ENCODE results near the gene PPP1R2B. TPM values are rescaled to one million over a fixed set of nuclear protein-coding genes. Genes with fewer than 3 reads are reported as not detected.
A peak's percentile ranks its signal among the peaks of the same experiment; 100 is the strongest.

Gene PPP1R2B
- 0.09 TPM in 1 of 2 replicates, not detected in the other for total RNA-seq (ENCODE audit: low replicate concordance)

DNA sequence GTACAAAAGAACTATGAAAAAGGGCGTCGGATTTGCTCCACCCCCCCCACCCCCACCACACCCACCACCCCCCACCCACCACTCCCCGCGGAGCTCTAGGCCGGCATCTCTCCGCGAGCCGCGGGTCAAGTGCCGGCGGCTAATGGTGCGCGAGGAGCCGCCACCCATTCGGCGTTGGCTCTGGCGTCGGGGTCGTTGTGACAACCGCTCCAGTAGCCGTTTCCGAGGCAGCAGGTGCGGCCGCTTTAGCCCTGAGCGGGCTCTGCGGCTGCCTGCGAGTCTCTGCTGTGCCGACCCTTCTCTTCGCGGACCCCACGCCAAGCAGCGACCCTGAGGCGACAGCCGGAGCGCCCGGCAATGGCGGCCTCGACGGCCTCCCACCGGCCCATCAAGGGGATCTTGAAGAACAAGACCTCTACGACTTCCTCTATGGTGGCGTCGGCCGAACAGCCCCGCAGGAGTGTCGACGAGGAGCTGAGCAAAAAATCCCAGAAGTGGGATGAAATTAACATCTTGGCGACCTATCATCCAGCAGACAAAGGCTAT is at the start of gene PPP1R2B:
TSS of gene PPP1R2B (plus strand) at position 90 of the 546 bp plus-strand sequence. CDS start at position 358, 268 bp downstream.
- no peak within 1 kb of the TSS for H3K4me3 ChIP-seq (ENCODE audit: low read depth, low read length)
- TF ChIP-seq, protein P1, sequence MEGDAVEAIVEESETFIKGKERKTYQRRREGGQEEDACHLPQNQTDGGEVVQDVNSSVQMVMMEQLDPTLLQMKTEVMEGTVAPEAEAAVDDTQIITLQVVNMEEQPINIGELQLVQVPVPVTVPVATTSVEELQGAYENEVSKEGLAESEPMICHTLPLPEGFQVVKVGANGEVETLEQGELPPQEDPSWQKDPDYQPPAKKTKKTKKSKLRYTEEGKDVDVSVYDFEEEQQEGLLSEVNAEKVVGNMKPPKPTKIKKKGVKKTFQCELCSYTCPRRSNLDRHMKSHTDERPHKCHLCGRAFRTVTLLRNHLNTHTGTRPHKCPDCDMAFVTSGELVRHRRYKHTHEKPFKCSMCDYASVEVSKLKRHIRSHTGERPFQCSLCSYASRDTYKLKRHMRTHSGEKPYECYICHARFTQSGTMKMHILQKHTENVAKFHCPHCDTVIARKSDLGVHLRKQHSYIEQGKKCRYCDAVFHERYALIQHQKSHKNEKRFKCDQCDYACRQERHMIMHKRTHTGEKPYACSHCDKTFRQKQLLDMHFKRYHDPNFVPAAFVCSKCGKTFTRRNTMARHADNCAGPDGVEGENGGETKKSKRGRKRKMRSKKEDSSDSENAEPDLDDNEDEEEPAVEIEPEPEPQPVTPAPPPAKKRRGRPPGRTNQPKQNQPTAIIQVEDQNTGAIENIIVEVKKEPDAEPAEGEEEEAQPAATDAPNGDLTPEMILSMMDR (IDR thresholded peaks at IDR 0.05; ENCODE audit: insufficient read depth, low read length): no peak
- no peak for DNase-seq (ENCODE audit: low read depth)

DNA sequence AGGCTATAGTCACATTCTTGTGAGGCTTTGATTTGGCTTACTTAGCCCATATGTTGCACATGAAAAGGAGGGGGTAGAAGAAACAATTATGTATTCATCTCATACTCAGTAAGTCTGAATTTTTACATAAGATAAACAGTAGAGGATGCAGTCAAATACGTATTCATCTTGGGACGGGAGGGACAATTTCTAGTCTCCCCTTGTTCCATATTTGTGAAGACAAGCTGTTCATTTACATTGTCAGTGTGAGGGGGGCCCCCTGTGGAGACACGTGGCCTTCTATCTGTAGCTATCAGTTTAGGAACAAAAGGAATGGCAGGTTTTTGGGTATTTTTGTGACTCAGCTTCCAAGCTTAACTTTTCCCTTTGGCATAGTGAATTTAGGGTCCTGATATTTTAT is 49.2 kb upstream of the PPP1R2B start:
- H3K4me3 ChIP-seq (ENCODE audit: low read depth, low read length): no peak overlapping the region
- TF ChIP-seq, protein P1 (IDR thresholded peaks at IDR 0.05; ENCODE audit: insufficient read depth, low read length): no peak
- no peak for DNase-seq (ENCODE audit: low read depth)

DNA sequence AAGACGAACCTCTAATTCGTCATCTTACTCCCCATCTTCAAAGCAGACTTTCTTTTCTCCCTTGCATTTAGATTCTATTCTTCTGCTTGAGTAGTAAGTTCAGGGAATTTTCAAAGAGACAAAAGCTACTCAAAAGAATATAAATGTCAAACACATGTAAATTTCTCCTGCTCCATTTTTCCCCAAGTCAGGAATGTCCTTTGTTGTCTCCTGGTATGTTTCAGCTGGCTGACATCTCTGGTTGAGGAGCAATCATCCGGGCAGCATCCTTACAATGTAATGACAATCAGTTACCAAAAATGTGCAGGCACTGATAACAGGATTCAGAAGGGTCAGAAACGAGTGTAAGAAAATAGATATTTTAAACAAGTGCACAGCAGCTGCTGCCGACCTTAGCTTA is 47.6 kb upstream of the PPP1R2B start:
- TF ChIP-seq, protein P1 (IDR thresholded peaks at IDR 0.05; ENCODE audit: insufficient read depth, low read length): no peak
- H3K4me3 ChIP-seq (ENCODE audit: low read depth, low read length): no peak overlapping the region
- no peak for DNase-seq (ENCODE audit: low read depth)

DNA sequence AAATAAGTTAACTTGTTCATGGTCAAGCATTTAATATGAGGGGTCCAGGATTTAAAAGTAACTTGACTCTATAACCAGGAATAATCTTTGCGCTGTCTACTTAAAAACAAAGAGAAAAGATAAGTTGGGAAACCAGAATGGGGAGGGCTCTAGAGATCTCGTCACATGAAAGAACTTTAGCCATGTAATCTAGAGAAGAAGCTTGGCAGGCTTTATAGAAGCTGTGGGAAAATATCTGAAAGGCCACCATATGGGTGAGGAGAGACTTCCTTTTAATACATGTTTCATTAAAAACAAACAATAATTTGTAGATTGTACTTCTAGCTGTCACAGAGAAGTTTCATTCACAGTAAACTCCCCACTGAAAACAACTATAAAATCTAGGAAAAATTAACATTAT is 46.7 kb upstream of the PPP1R2B start:
- no peak overlapping the region for H3K4me3 ChIP-seq (ENCODE audit: low read depth, low read length)
- DNase-seq (ENCODE audit: low read depth): no peak
- TF ChIP-seq, protein P1 (IDR thresholded peaks at IDR 0.05; ENCODE audit: insufficient read depth, low read length): no peak

DNA sequence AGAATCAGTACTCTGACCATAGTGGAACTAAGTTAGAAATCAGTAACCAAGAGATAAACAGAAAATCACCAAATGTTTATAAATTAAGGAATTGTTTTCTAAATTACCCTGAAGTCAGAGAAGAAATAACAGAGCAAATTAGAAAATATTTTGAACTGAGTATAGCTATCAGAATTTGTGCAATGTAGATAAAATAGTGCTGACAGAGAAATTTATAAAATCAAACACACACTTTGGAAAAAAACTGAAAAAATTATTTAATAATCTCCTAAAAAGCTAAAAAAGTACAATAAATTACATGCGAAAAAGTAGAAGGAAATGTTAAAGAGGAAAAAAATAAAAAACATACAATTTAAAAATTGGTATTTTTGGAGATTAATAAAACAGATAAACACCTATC is 37.1 kb upstream of the PPP1R2B start:
- no peak for DNase-seq (ENCODE audit: low read depth)
- no peak overlapping the region for H3K4me3 ChIP-seq (ENCODE audit: low read depth, low read length)
- TF ChIP-seq, protein P1 (IDR thresholded peaks at IDR 0.05; ENCODE audit: insufficient read depth, low read length): no peak

DNA sequence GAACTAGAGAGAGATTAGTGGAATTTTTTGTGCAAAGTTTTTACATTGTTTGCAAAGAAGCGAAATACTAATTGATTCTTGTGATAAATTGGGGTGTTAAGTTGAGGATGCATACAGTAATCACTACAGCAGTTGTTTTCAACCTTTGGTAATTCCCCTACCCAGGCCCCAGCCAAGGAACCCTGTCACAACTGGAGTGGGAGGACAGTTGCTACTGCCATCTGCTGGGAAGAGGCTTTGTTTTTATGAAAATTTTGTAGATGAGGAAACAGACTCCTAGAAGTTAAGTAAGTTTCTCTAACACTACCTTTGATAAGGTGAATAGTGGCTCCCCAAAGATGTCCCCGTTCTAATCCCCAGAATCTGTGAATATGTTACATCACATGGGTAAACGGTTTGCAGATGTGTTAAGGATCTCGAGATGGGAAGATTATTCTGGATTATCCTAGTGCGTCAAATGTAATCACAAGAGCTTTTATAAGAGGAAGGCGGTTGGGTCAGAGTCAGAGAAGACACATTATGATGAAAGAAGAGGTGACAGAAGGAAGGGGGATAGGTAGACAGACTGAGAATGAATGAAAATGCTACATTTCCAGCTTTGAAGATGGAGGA is 34.0 kb upstream of the PPP1R2B start:
- TF ChIP-seq, protein P1 (IDR thresholded peaks at IDR 0.05; ENCODE audit: insufficient read depth, low read length): peak; percentile 3
- H3K4me3 ChIP-seq (ENCODE audit: low read depth, low read length): no peak overlapping the region
- peak; percentile 0 for DNase-seq (ENCODE audit: low read depth)
